GM23338 (cell line): Measurements from ENCODE around the gene INTS3. TPM values are rescaled to one million over a fixed set of nuclear protein-coding genes. Genes with fewer than 3 reads are reported as not detected.

Source experiments
- ETS1 ChIP-seq: IDR thresholded peaks from 2 replicates; pipeline ENCODE4 v1.6.1; 2016; ENCODE audit warnings: antibody characterized with exemption
- EZH2 ChIP-seq: fragments of 200-600 bp; sonication (generic); IDR thresholded peaks from one replicate; pipeline ENCODE4 v1.8.0; 2017; ENCODE audit warnings: antibody characterized with exemption, mild to moderate bottlenecking, low read depth; ENCODE audit not compliant: unreplicated experiment
- EZH2phosphoT487 ChIP-seq: fragments of 200-600 bp; sonication (generic); IDR thresholded peaks from one replicate; pipeline ENCODE4 v1.8.1; 2018; ENCODE audit warnings: antibody characterized with exemption; ENCODE audit not compliant: unreplicated experiment
- JUNB ChIP-seq: IDR thresholded peaks from one replicate; pipeline ENCODE4 v1.6.1; 2016; ENCODE audit warnings: antibody characterized with exemption; ENCODE audit not compliant: unreplicated experiment
- NANOG ChIP-seq: IDR thresholded peaks from 2 replicates; pipeline ENCODE4 v1.6.1; 2016; ENCODE audit warnings: antibody characterized with exemption, borderline replicate concordance
- POLR2AphosphoS5 ChIP-seq: IDR thresholded peaks from 2 replicates; pipeline ENCODE4 v1.6.1; 2016; ENCODE audit warnings: antibody characterized with exemption, low read depth
- STAT1 ChIP-seq: IDR thresholded peaks from one replicate; pipeline ENCODE4 v1.6.1; 2016; ENCODE audit warnings: antibody characterized with exemption; ENCODE audit not compliant: unreplicated experiment
- ZNF331 ChIP-seq: fragments of 250-450 bp; sonication (Bioruptor Pico); IDR thresholded peaks from 2 replicates; pipeline ENCODE4 v1.5.0; 2020; ENCODE audit warnings: low read depth, mild to moderate bottlenecking, moderate library complexity
- polyA plus RNA-seq: library from polyadenylated mRNA; unstranded; fragments of >200 nt; fragmentation: Nextera tagmentation; extraction: Ambion mirVana; gene quantifications from 2 replicates; pipeline ENCODE4 v1.2.1, GENCODE V29; 2016
- total RNA-seq: library from RNA; depleted of rRNA; stranded (reverse); fragments of >200 nt; shearing (Covaris generic); gene quantifications from 2 replicates; pipeline ENCODE4 v1.2.3, GENCODE V29; 2014
- TF ChIP-seq, protein P1 (sequence below): fragments of 250-450 bp; sonication (Bioruptor Pico); IDR thresholded peaks from 2 replicates; pipeline ENCODE4 v1.5.0; 2020; ENCODE audit warnings: mild to moderate bottlenecking, moderate library complexity

The INTS3 gene
- total and polyA plus RNA-seq, 2 experiments from 2014 or later: 22.7 to 51.3 TPM

GRCh38 chr1:153793261-153793972, 65.6 kb downstream of the INTS3 start (continued):
- TF ChIP-seq, protein P1, sequence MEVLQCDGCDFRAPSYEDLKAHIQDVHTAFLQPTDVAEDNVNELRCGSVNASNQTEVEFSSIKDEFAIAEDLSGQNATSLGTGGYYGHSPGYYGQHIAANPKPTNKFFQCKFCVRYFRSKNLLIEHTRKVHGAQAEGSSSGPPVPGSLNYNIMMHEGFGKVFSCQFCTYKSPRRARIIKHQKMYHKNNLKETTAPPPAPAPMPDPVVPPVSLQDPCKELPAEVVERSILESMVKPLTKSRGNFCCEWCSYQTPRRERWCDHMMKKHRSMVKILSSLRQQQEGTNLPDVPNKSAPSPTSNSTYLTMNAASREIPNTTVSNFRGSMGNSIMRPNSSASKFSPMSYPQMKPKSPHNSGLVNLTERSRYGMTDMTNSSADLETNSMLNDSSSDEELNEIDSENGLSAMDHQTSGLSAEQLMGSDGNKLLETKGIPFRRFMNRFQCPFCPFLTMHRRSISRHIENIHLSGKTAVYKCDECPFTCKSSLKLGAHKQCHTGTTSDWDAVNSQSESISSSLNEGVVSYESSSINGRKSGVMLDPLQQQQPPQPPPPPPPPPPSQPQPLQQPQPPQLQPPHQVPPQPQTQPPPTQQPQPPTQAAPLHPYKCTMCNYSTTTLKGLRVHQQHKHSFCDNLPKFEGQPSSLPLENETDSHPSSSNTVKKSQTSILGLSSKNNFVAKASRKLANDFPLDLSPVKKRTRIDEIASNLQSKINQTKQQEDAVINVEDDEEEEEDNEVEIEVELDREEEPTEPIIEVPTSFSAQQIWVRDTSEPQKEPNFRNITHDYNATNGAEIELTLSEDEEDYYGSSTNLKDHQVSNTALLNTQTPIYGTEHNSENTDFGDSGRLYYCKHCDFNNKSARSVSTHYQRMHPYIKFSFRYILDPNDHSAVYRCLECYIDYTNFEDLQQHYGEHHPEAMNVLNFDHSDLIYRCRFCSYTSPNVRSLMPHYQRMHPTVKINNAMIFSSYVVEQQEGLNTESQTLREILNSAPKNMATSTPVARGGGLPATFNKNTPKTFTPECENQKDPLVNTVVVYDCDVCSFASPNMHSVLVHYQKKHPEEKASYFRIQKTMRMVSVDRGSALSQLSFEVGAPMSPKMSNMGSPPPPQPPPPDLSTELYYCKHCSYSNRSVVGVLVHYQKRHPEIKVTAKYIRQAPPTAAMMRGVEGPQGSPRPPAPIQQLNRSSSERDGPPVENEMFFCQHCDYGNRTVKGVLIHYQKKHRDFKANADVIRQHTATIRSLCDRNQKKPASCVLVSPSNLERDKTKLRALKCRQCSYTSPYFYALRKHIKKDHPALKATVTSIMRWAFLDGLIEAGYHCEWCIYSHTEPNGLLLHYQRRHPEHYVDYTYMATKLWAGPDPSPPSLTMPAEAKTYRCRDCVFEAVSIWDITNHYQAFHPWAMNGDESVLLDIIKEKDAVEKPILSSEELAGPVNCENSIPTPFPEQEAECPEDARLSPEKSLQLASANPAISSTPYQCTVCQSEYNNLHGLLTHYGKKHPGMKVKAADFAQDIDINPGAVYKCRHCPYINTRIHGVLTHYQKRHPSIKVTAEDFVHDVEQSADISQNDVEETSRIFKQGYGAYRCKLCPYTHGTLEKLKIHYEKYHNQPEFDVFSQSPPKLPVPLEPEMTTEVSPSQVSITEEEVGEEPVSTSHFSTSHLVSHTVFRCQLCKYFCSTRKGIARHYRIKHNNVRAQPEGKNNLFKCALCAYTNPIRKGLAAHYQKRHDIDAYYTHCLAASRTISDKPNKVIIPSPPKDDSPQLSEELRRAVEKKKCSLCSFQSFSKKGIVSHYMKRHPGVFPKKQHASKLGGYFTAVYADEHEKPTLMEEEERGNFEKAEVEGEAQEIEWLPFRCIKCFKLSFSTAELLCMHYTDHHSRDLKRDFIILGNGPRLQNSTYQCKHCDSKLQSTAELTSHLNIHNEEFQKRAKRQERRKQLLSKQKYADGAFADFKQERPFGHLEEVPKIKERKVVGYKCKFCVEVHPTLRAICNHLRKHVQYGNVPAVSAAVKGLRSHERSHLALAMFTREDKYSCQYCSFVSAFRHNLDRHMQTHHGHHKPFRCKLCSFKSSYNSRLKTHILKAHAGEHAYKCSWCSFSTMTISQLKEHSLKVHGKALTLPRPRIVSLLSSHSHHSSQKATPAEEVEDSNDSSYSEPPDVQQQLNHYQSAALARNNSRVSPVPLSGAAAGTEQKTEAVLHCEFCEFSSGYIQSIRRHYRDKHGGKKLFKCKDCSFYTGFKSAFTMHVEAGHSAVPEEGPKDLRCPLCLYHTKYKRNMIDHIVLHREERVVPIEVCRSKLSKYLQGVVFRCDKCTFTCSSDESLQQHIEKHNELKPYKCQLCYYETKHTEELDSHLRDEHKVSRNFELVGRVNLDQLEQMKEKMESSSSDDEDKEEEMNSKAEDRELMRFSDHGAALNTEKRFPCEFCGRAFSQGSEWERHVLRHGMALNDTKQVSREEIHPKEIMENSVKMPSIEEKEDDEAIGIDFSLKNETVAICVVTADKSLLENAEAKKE (CRISPR knock-in tag): no peak
- no peak for TF ChIP-seq STAT1
- no peak for TF ChIP-seq NANOG
- TF ChIP-seq POLR2AphosphoS5: no peak
- TF ChIP-seq JUNB: no peak
- no peak for TF ChIP-seq ZNF331
- no peak for TF ChIP-seq EZH2
- TF ChIP-seq EZH2phosphoT487: no peak
- TF ChIP-seq ETS1: no peak
